HG03135 (cell line): ENCODE data around the gene ALMS1.
A peak's percentile ranks its signal among the peaks of the same experiment; 100 is the strongest.
"Not testable (repeated sequence)": the region's sequence is repeated elsewhere in the genome, so short reads cannot be mapped to it uniquely, and the experiment has no call there.

Experiments used
- ATAC-seq: cut with Tn5 transposase; IDR thresholded peaks from one replicate; pipeline ENCODE4 v1.9.1; 2021; ENCODE audit warnings: mild to moderate bottlenecking, moderate library complexity; ENCODE audit not compliant: unreplicated experiment

The ALMS1 gene

DNA sequence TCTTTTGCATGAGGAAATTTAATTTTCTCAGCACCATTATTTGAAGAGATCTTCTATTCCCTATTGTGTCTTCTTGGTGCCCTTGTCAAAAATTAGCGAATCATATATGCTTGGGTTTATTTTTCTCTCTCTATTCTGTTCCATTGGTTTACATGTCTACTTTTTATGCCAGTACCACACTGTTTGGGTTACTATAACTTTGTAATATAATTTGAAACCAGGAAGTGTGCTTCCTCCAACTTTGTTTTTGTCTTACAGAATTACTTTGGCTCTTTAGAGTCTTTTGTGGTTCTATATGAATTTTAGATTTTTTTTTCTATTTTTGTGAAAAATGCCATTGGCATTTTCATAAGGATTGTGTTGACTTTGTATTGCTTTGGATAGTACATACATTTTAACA, 17.6 kb downstream of the ALMS1 start:
- ATAC-seq = no peak

DNA sequence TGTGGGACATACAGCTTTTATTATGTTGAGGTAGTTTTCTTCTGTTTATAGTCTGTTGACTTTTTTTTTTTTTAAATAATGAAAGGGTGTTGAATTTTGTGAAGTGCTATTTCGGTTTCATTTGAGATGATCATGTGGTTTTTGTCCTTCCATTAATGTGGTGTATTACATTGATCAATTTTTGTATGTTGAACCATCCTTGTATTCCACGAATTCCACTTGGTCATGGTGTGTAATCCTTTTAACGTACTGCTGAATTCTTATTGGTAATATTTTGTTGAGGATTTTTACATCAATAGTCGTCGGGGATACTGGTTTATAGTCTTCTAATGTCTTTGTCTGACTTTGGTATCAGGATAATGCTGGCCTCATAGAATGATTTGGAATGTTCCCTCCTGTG, 18.8 kb downstream of the ALMS1 start:
- ATAC-seq = no peak

DNA sequence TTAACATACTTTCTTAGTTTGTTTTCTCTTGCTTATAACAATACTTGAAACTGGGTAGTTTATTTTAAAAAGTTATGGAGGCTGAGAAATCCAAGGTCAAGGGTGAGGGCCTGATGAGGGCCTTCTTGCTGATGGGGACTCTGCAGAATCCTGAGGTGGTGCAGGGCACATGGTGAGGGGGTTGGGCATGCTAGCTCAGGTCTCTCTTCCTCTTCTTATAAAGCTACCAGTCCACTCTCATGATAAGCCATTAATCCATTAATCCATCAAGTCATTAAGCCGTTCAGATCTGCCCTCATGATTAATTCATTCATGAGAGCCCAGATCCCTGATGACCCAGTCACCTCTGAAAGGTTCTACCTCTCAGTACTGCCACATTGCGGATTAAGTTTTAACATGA, 21.4 kb downstream of the ALMS1 start:
- no peak for ATAC-seq

DNA sequence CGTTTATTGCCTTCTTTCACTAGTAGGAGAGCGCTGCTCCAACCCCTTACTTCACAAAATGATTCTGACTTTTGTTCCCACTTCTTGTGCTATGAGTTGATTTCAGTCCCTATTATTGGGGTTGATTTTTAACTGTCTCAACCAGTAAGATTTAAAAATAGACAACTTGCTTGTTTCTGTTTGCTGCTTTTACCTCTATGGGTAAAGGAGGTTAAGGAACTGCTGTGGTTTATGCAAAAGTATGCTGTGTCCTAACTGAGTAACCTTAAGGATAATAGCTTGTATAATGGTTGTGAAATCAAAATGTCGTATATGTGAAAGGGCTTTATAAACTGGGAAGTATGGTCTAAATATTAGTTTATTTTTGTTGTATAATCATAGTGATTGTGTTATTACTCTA, 22.6 kb downstream of the ALMS1 start:
- ATAC-seq = peak; percentile 77

DNA sequence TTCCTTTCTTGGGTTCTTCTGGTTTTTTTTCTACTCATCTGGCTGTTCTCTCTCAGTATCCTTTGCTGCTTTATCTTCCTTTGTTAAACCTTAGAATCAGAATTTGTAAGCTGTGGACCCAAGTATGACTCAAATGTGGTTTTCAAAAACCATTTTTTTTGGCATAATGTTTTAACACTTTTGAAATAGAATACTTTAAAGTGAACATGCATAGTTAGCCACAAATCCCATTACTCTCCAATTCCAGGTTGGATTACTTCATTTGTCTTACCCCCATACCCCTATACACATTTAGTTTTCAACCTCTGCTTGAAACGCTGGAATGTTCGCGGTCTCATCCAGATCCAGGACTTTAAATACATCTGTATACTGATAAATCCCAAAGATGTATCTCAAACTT, 29.1 kb downstream of the ALMS1 start:
- no peak for ATAC-seq

DNA sequence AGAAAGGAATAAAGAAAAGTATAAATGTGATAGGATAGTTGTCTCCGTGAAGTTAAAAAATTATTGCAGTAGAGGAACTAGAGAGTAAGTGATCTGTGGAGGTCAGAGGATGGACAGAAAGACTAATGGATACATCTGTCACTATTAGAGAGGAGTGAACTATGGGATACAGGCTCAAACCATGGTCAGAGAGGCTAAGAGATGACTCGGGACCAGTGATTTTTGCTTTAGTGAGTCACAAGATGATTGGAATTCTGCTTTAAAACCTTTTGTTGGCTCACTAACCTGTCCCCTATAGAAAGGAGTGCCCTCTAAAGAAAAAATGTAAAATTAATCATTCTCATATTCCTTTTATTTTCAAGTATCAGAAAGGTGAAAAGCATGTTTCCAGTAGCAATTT, 30.3 kb downstream of the ALMS1 start:
- no peak for ATAC-seq

DNA sequence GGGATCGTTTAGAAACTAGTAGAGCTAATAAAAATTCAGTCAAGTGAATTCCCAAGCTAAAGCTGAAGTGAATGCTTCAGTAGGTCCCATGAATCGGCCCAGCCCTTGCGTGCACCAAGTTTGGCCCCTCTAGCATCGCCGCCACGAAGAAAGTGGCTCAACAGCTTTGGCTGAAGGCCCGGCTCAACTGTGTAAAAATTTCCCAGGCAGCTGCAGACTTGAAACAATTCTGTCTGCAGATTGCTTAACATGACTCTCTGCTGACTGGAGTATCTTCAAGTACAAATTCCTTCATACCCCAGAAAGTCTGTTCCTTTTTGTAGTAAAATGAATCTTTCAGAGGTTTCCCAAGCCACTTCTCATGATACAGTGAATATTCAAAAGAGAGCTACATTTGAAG, 32.7 kb downstream of the ALMS1 start:
- no peak for ATAC-seq

DNA sequence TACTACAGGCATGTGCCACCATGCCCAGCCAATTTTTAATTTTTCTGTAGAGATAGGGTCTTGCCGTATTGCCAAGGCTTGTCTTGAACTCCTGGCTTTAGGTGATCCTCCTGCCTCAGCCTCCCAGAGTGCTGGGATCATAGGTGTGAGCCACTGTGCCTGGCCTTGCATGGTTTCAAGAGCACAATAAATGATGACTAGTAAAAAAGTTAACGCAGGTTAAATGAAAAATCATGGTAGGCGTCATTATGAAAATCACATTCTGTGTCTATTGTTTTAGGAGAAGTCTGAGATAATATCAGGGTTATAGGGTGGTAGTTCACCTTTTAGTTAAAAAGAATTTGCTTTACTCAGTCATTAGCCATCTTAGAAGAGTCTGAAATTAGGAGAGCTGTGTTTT, 38.3 kb downstream of the ALMS1 start:
- ATAC-seq = no peak

DNA sequence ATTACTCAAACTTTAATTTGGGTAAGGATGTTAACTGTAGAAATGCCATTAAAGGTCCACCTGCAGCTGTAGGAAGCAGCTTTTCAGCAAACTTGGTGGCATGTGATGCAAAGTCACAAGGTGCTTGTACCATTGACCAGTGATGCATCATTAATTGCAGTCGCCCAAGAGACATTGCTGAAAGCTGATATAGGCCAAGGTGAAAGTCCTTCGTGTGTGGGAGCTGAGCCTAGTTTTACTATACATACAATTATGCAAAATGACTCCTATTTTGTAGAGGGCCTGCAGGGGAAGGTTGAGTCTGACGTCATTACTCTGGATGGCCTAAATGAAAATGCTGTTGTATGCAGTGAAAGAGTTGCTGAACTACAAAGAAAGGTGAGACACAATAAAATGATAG, 40.5 kb downstream of the ALMS1 start:
- no peak for ATAC-seq

DNA sequence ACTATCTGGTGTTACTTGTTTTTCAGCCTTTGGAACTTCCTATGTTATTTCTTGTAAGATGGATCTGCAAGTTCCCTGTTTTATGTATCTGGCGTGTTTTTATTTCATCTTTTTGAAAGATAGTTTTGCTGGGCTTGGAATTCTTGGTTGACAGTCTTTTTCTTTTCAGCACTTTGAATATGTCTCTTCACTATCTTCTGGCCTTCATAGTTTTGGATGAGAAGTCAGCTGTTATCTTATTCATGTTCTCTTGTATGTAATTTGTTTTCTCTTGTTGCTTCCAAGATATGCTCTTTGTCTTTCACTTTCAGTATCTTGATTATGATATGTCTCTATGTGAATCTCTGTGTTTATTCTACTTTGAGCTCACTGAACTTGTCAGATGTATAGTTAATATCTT, 50.4 kb downstream of the ALMS1 start:
- no peak for ATAC-seq

DNA sequence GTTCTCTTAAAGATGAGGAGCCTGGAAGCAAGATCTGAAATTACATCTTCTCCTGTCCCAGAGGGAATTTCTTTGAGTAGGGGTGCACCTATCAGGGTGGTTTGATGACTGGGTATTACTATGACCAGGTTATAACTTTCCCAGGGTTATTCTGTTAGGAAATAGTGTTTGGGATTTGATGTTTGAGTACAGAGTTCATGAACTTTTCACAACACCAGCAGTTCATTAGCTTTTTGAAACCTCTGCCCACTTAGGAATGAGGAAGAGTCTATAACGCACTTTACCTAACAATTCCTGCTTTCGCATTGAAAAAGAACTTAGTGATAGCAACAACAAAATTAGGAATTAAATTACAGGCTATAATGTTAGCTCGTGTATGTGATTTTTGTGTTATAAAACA, 58.6 kb downstream of the ALMS1 start:
- no peak for ATAC-seq

DNA sequence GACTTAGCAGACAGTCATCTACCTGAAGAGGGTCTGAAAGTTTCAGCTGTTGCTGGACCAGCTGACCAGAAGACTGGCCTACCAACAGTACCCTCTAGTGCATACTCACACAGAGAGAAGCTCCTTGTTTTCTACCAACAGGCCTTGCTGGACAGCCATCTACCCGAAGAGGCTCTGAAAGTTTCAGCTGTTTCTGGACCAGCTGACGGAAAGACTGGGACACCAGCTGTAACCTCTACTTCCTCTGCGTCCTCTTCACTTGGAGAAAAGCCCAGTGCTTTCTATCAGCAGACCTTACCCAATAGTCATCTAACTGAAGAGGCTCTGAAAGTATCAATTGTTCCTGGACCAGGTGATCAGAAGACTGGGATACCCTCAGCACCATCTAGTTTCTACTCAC, 63.2 kb downstream of the ALMS1 start:
- no peak for ATAC-seq

DNA sequence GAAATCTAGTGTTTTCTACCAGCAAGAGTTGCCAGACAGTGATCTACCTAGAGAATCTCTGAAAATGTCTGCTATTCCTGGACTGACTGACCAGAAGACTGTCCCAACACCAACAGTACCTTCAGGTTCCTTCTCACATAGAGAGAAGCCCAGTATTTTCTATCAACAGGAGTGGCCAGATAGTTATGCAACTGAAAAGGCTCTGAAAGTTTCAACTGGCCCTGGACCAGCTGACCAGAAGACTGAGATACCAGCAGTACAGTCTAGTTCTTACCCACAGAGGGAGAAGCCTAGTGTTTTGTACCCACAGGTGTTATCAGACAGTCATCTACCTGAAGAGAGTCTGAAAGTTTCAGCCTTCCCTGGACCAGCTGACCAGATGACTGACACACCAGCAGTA, 63.8 kb downstream of the ALMS1 start:
- ATAC-seq = no peak

DNA sequence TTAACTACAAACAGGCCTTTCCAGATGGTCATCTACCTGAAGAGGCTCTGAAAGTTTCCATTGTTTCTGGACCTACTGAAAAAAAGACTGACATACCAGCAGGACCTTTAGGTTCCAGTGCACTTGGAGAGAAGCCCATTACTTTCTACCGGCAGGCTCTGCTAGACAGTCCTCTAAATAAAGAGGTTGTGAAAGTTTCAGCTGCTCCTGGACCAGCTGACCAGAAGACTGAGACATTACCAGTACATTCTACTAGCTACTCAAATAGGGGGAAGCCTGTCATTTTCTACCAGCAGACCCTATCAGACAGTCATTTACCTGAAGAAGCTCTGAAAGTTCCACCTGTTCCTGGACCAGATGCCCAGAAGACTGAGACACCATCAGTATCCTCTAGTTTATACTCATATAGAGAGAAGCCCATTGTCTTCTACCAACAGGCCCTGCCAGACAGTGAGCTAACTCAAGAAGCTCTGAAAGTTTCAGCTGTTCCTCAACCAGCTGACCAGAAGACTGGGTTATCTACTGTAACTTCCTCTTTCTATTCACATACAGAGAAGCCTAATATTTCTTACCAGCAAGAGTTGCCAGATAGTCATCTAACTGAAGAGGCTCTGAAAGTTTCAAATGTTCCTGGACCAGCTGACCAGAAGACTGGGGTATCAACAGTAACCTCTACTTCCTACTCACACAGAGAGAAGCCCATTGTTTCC, 65.8 kb downstream of the ALMS1 start:
- ATAC-seq = peak; percentile 97

DNA sequence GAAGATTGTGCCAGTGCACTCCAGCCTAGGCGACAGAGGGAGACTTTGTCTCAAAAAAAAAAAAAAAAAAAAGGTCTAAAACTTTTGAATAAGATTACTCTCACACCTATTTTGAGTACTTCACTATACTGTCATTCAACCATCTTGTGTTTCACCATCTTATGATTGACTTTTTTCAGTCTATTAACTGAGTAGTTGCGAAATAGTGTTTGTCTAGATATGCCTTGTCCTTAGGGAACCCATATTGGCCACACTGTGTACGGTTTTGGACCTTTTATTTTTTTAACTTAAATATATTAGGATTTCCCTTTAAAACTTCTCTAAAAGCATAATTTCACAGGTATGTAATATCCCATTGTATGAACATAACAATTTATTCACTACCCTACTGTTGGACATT, 72.3 kb downstream of the ALMS1 start:
- no peak for ATAC-seq

DNA sequence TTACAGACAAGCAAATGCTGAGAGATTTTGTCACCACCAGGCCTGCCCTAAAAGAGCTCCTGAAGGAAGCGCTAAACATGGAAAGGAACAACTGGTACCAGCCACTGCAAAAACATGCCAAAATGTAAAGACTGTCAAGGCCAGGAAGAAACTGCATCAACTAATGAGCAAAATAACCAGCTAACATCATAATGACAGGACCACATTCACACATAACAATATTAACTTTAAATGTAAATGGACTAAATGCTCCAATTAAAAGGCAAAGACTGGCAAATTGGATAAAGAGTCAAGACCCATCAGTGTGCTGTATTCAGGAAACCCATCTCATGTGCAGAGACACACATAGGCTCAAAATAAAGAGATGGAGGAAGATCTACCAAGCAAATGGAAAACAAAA, 76.8 kb downstream of the ALMS1 start:
- ATAC-seq = not testable (repeated sequence)

DNA sequence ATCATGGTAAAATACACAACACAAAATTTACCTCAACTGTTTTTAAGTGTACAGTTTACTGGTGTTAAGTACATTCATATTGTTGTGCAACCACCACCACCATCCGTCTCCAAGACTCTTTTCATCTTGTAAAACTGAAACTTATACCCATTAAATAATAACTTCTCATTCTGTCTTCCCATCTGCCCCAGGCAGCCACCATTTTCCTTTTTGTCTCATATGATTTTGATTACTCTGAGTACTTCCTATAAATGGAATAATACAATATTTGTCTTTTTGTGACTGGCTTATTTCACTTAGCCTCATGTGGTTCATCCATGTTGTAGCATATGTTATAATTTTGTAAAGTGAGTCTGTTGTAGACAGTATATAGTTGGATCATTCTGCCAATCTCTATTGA, 82.7 kb downstream of the ALMS1 start:
- ATAC-seq = no peak

DNA sequence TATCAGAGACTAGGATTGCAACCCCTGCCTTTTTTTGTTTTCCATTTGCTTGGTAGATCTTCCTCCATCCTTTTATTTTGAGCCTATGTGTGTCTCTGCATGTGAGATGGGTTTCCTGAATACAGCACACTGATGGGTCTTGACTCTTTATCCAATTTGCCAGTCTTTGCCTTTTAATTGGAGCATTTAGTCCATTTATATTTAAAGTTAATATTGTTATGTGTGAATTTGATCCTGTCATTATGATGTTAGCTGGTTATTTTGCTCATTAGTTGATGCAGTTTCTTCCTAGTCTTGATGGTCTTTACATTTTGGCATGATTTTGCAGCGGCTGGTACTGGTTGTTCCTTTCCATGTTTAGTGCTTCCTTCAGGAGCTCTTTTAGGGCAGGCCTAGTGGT, 98.2 kb downstream of the ALMS1 start:
- ATAC-seq = not testable (repeated sequence)

DNA sequence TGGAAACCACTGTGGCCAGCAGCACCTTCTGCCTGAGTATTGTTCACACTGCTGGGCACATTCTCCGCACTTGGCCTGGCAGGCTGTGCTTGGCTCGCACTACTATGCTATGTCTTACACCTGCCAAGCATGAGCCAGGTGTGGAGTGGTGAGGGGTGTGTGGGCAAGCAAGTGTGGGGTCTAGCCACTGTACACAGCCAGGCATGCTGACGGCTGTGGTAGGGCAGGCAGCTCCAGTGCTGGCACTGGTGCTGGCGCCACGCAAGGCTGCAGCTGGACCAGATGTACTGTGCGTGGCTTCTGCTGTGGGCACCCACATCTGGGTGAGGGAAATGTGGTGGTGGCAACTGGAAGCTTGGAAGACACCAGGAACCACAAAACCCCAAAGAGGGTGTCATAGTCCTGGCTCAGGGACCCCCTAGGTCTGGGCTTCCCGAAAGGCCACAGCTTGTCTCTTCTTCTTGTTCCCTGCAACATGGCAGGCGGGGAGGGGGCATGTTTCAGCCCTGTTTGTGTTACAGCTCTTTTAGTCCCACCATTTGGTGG, 101.5 kb downstream of the ALMS1 start:
- no peak for ATAC-seq

DNA sequence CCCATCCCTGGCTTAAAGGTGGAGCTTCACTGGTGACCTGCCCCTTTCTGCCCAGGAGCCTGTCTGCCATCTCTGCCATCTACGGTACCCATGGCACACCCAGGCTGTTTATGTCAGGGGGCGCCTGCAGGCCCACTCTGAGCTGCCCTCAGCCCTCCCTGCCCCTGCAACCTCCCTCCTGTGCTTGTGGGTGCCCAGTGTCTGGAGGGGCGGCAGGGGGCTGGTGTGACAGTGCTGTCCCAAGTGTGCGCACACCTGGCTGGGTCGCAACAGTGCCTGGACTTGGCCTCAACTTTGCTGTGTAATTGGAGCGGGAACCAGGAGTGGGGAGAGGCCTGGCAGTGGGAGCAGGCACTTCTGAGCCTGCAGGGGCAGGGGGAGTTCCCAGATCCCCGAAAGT, 102.4 kb downstream of the ALMS1 start:
- no peak for ATAC-seq

DNA sequence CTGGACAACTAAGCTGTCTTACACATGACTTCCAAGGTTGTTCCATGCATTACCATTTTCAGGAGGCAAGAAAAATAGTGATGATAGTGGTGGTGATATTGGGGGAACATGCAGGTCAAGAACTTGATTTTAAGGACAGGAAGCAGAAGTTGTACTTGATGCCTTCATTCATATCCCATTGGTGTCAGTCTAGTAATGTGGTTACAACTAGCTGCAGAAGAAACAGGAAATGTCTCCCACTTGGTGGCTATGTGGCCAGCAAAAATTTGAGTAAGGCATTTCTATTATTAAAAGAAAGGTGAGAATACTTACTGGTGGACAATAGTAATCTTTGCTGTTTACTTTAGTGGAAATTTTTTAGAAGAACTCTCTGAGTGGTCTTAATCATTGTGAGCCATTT, 103.4 kb downstream of the ALMS1 start:
- ATAC-seq = peak; percentile 63

DNA sequence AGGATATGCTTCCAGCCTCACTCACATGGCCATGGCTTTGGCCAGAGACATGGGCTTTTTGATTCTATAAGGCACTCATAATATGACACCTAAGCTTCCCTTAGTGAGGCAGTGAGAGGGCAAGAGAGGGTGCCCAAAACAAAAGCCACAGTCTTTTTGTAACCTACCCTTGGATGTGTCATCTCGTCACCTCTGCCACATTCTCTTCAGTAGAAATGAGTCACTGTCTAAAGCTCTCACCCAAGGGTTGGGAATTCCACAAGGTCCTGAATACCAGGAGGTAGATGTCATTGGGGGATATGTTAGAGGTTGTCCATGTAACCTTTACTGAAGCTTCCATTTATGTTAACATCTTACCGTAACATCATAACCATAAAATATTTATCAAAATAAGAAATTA, 108.4 kb downstream of the ALMS1 start:
- no peak for ATAC-seq

DNA sequence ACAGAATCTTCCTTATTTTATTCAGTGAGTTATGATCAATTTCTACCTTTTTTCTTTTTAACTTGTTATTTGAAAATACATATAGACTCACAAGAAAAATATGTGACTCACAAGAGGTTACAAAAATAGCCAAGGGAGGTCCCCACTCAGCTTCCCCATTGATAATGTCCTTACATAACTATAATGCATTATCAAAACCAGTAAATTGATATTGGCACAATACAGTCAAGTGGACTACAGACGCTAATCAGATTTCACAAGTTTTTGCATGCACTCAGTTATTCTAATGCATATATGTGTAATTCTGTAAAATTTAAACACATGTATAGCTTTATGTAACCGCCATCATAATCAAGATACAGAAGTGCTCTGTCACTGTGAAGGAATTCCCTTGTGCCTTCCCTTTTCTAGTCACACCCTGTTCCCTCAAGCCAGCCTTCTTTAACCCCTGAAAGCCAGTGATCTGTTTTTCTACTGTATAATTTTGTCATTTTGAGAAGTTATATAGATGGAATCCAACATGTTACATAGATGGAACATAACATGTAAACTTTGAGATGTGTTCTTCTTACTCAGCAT, 118.4 kb downstream of the ALMS1 start:
- ATAC-seq = no peak
